Measurements from ENCODE around the gene PTPRN2.
A peak's percentile ranks its signal among the peaks of the same experiment; 100 is the strongest.

PTPRN2 gene

GRCh38 chr7:158603773-158604755 lies 16.4 kb upstream of the PTPRN2 start:
- DNase-seq = no peak

- no peak for DNase-seq
These were observed 15.5 kb upstream of the PTPRN2 start for GRCh38 chr7:158602905-158603772.

GRCh38 chr7:158602041-158602440 lies 14.4 kb upstream of the PTPRN2 start:
- DNase-seq = no peak

- DNase-seq = no peak
These were observed 13.5 kb upstream of the PTPRN2 start for GRCh38 chr7:158601090-158601489.

- no peak for DNase-seq
These were observed 9.1 kb upstream of the PTPRN2 start for GRCh38 chr7:158596745-158597144.

GRCh38 chr7:158596309-158596708 lies 8.7 kb upstream of the PTPRN2 start:
- no peak for DNase-seq

GRCh38 chr7:158595068-158595467 lies 7.4 kb upstream of the PTPRN2 start:
- DNase-seq = no peak

GRCh38 chr7:158592541-158592940 lies 4.9 kb upstream of the PTPRN2 start:
- DNase-seq = no peak

GRCh38 chr7:158591944-158592343 lies 4.3 kb upstream of the PTPRN2 start:
- DNase-seq = no peak

- no peak for DNase-seq
These were observed 2.5 kb upstream of the PTPRN2 start for GRCh38 chr7:158590181-158590530.

GRCh38 chr7:158589653-158590052 lies 2.0 kb upstream of the PTPRN2 start:
- no peak for DNase-seq

GRCh38 chr7:158588878-158589442 lies 1.3 kb upstream of the PTPRN2 start:
- peak; percentile 20 for DNase-seq

- DNase-seq = peak; percentile 42
These were observed 658 bp upstream of the PTPRN2 start for GRCh38 chr7:158588085-158588877.

GRCh38 chr7:158586499-158587161 lies 993 bp downstream of the PTPRN2 start:
- peak; percentile 8 for DNase-seq

GRCh38 chr7:158585721-158586498 lies 1.7 kb downstream of the PTPRN2 start:
- DNase-seq = no peak

- no peak for DNase-seq
These were observed 3.2 kb downstream of the PTPRN2 start for GRCh38 chr7:158584407-158584806.

- no peak for DNase-seq
These were observed 3.8 kb downstream of the PTPRN2 start for GRCh38 chr7:158583810-158584209.

GRCh38 chr7:158583143-158583542 lies 4.5 kb downstream of the PTPRN2 start:
- no peak for DNase-seq

- DNase-seq = no peak
These were observed 5.5 kb downstream of the PTPRN2 start for GRCh38 chr7:158582089-158582456.

GRCh38 chr7:158581440-158582088 lies 6.1 kb downstream of the PTPRN2 start:
- no peak for DNase-seq

Data from right kidney (tissue), 1 donor.